K562 (cell line): ENCODE measurements around the gene ZNF502. TPM values are rescaled to one million over a fixed set of nuclear protein-coding genes. Genes with fewer than 3 reads are reported as not detected.

Experiments used
- BDP1 ChIP-seq: IDR thresholded peaks from 3 replicates; pipeline ENCODE4 v1.6.1; 2011; ENCODE audit not compliant: insufficient read length, insufficient read depth
- CBX1 ChIP-seq: sonication (generic); IDR thresholded peaks from 2 replicates; pipeline ENCODE4 v1.6.1; 2016; ENCODE audit warnings: antibody characterized with exemption, low read depth, mild to moderate bottlenecking
- ELF2 ChIP-seq: fragments of 250-450 bp; sonication (Bioruptor Pico); IDR thresholded peaks from 2 replicates; pipeline ENCODE4 v1.5.0; 2021; ENCODE audit warnings: mild to moderate bottlenecking
- GTF3C2 ChIP-seq: IDR thresholded peaks from 3 replicates; pipeline ENCODE4 v1.6.1; 2011; ENCODE audit warnings: borderline replicate concordance, mild to moderate bottlenecking, moderate library complexity; ENCODE audit not compliant: insufficient read length; ENCODE audit errors: extremely low read depth
- HIVEP1 ChIP-seq: fragments of 250-450 bp; sonication (Bioruptor Pico); IDR thresholded peaks from 2 replicates; pipeline ENCODE4 v1.4.0; 2020; ENCODE audit warnings: mild to moderate bottlenecking
- KHSRP ChIP-seq: fragments of 450-650 bp; IDR thresholded peaks from 2 replicates; pipeline ENCODE4 v1.6.1; 2017
- MLLT1 ChIP-seq, 2 experiments: fragments of 450-650 bp; IDR thresholded peaks; 2 replicates each; pipeline ENCODE4 v1.6.1; 2016
- NELFE ChIP-seq: IDR thresholded peaks from 2 replicates; pipeline ENCODE4 v1.6.1; 2011; ENCODE audit warnings: mild to moderate bottlenecking; ENCODE audit not compliant: insufficient read depth, insufficient read length
- RBFOX2 ChIP-seq: fragments of 200-400 bp; formaldehyde crosslinking; IDR thresholded peaks from 2 replicates; pipeline ENCODE4 v1.6.1; 2017; ENCODE audit warnings: low read depth, mild to moderate bottlenecking, low read length, moderate library complexity
- RBM14 ChIP-seq: fragments of 200-400 bp; formaldehyde crosslinking; IDR thresholded peaks from 2 replicates; pipeline ENCODE4 v1.6.1; 2018; ENCODE audit warnings: low read depth, mild to moderate bottlenecking, low read length, moderate library complexity, borderline replicate concordance; ENCODE audit not compliant: insufficient read depth
- RBM34 ChIP-seq: fragments of 200-400 bp; formaldehyde crosslinking; IDR thresholded peaks from 2 replicates; pipeline ENCODE4 v1.6.1; 2018; ENCODE audit warnings: low read length, borderline replicate concordance; ENCODE audit not compliant: insufficient read depth
- SAFB ChIP-seq: fragments of 200-400 bp; formaldehyde crosslinking; IDR thresholded peaks from 2 replicates; pipeline ENCODE4 v1.6.1; 2017; ENCODE audit warnings: low read depth, low read length, borderline replicate concordance
- STAT6 ChIP-seq: sonication (generic); formaldehyde crosslinking; IDR thresholded peaks from 2 replicates; pipeline ENCODE4 v1.8.1; 2023; ENCODE audit warnings: mild to moderate bottlenecking, missing genetic modification reagents
- TARDBP ChIP-seq: fragments of 450-650 bp; IDR thresholded peaks from 2 replicates; pipeline ENCODE4 v1.6.1; 2016
- ZBTB8A ChIP-seq: fragments of 450-650 bp; IDR thresholded peaks from 2 replicates; pipeline ENCODE4 v1.6.1; 2018; ENCODE audit warnings: mild to moderate bottlenecking, moderate library complexity; ENCODE audit not compliant: partially characterized antibody
- ZC3H4 ChIP-seq: sonication (generic); formaldehyde crosslinking; IDR thresholded peaks from 2 replicates; pipeline ENCODE4 v1.9.0; 2021; ENCODE audit warnings: missing genetic modification reagents, borderline replicate concordance
- ZNF398 ChIP-seq: fragments of 250-450 bp; sonication (Bioruptor Pico); IDR thresholded peaks from 2 replicates; pipeline ENCODE4 v1.8.0; 2021; ENCODE audit warnings: moderate library complexity, mild to moderate bottlenecking, inconsistent platforms
- ZNF655 ChIP-seq: fragments of 250-450 bp; sonication (Bioruptor Pico); IDR thresholded peaks from 2 replicates; pipeline ENCODE4 v1.5.0; 2021
- polyA plus RNA-seq, 8 experiments: library from polyadenylated mRNA; depleted of rRNA in 4 of 8; stranded (reverse) in 5 of 8; unstranded in 3 of 8; fragments of >200 nt; fragmentation: Nextera tagmentation in 2 of 8; fragmentation: Illumina TruSeq in 1 of 8; extraction: Ambion mirVana in 2 of 8; extraction: Trizol in 1 of 8; gene quantifications; 2 replicates each; pipeline versions ENCODE4 v1.2.1 to v1.2.3, GENCODE V29; 2011 to 2014; ENCODE audit warnings: inconsistent platforms in 1 of 8, missing spikeins in 1 of 8
- total RNA-seq, 7 experiments: library from RNA; depleted of rRNA in 6 of 7; stranded (reverse); fragments of >200 nt in 6 of 7; fragmentation: Illumina TruSeq in 2 of 7; extraction: Trizol in 2 of 7; gene quantifications; 2 replicates each; pipeline versions ENCODE4 v1.2.1 to v1.2.3, GENCODE V29; 2011 to 2021; ENCODE audit warnings: low replicate concordance in 1 of 7

The ZNF502 gene
- total and polyA plus RNA-seq, 9 of the 15 experiments (the other 6 are each of a cell fraction or from before 2014, with no cell fraction given), result 0.38 to 0.98 (median 0.67) TPM

- no peak for TF ChIP-seq NELFE
- TF ChIP-seq TARDBP, result 0 out of 2 replicates have a peak, but pooled peaks have one; percentile 13
- no peak for TF ChIP-seq ZBTB8A
- no peak for TF ChIP-seq RBM14
- TF ChIP-seq ELF2, result no peak
- no peak for TF ChIP-seq ZNF655 (CRISPR knock-in tag)
- no peak for TF ChIP-seq ZNF398
- TF ChIP-seq SAFB, result no peak
- TF ChIP-seq MLLT1 (IDR thresholded peaks at IDR 0.05), result peak in 1 of 2 experiments; percentile 1; a peak in 1 of 4 replicates
- TF ChIP-seq RBFOX2, result no peak
- no peak for TF ChIP-seq STAT6 (CRISPR knock-in tag)
- TF ChIP-seq KHSRP, result no peak
- no peak for TF ChIP-seq ZC3H4 (CRISPR knock-in tag)
- TF ChIP-seq RBM34, result no peak
- TF ChIP-seq CBX1, result no peak
- no peak for TF ChIP-seq HIVEP1 (CRISPR knock-in tag)
- TF ChIP-seq GTF3C2, result no peak
- no peak for TF ChIP-seq BDP1
Observed at GRCh38 chr3:44762170-44762677, 49.8 kb downstream of the ZNF502 start (continued).
